Fibroblast of lung (primary cell): ENCODE results near the gene SDF2L1.

ENCODE experiments used
- CTCF ChIP-seq, 2 donors: IDR thresholded peaks in 1 of 2; conservative IDR thresholded peaks in 1 of 2; 1 replicate in 1 of 2; 2 replicates in 1 of 2; pipeline ENCODE4 v1.5.1; 2011 to 2012; ENCODE audit warnings: low read length in 2 of 2, control low read depth in 1 of 2, inconsistent platforms in 1 of 2, low read depth in 1 of 2, mild to moderate bottlenecking in 1 of 2
- EZH2 ChIP-seq: IDR thresholded peaks from 2 replicates; pipeline ENCODE4 v1.5.1; 2012; ENCODE audit warnings: low read length, control low read depth, mild to moderate bottlenecking; ENCODE audit errors: missing control alignments

- TF ChIP-seq CTCF (conservative IDR thresholded peaks at IDR 0.05 in 1 of 2, IDR thresholded peaks at IDR 0.05 in 1 of 2; ENCODE audit: low read depth in 1 of 2, low read length in 2 of 2), result no peak
- TF ChIP-seq EZH2, result no peak
These were observed 30.1 kb downstream of the SDF2L1 start for GRCh38 chr22:21672107-21672629.
